PC-3 (cell line): ENCODE data around the gene PCDH20. TPM values are rescaled to one million over a fixed set of nuclear protein-coding genes. Genes with fewer than 3 reads are reported as not detected.

Experiments used
- ATAC-seq: fragments of 200-7000 bp; cut with Tn5 transposase; 2 replicates; pipeline ENCODE4 v1.9.1; 2020; ENCODE audit warnings: mild to moderate bottlenecking, moderate library complexity
- BruUV-seq: library from RNA; stranded (reverse); fragments of 400-500 nt; replicated peaks from 2 replicates; lab custom pipeline; 2021; lab: Mats Ljungman, UMichigan
- CTCF ChIA-PET: fragments of 300-600 bp; sonication (Branson Sonifier 250); formaldehyde crosslinking; loops from one replicate; lab custom pipeline; 2022; ENCODE audit warnings: antibody characterized with exemption; lab: Charles Lee
- POLR2A ChIA-PET: fragments of 300-600 bp; sonication (Branson Sonifier 250); formaldehyde crosslinking; loops from one replicate; lab custom pipeline; 2022; ENCODE audit warnings: antibody characterized with exemption; ENCODE audit not compliant: unreplicated experiment; lab: Charles Lee
- DNase-seq: peaks from one replicate; pipeline ENCODE4 v3.0.0-alpha.2; 2015
- H2AFZ ChIP-seq: fragments of 300-600 bp; sonication (generic); 2 replicates; pipeline ENCODE4 v1.6.0; 2016; ENCODE audit warnings: antibody characterized with exemption, low read length
- H3F3A ChIP-seq: fragments of 300-600 bp; sonication (generic); one replicate; pipeline ENCODE4 v1.6.0; 2017; ENCODE audit warnings: antibody characterized with exemption, low read length, control low read depth, mild to moderate bottlenecking; ENCODE audit not compliant: unreplicated experiment
- H3K27ac ChIP-seq: fragments of 300-600 bp; sonication (generic); 2 replicates; pipeline ENCODE4 v1.5.1; 2016; ENCODE audit warnings: mild to moderate bottlenecking, low read length
- H3K27me3 ChIP-seq: fragments of 300-600 bp; sonication (generic); 2 replicates; pipeline ENCODE4 v1.6.1; 2016; ENCODE audit warnings: low read length, mixed read lengths
- H3K36me3 ChIP-seq: fragments of 300-600 bp; sonication (generic); 2 replicates; pipeline ENCODE4 v1.6.1; 2016; ENCODE audit warnings: low read depth, mixed run types, low read length, mixed read lengths
- H3K4me1 ChIP-seq: fragments of 300-600 bp; sonication (generic); 2 replicates; pipeline ENCODE4 v1.5.1; 2016; ENCODE audit warnings: low read length; ENCODE audit not compliant: insufficient read depth
- H3K4me2 ChIP-seq: fragments of 300-600 bp; sonication (generic); 2 replicates; pipeline ENCODE4 v1.6.0; 2016; ENCODE audit warnings: low read length
- H3K4me3 ChIP-seq: fragments of 300-600 bp; sonication (generic); 2 replicates; pipeline ENCODE4 v1.5.1; 2016; ENCODE audit warnings: mild to moderate bottlenecking, low read length, mixed read lengths
- H3K79me2 ChIP-seq: fragments of 300-600 bp; sonication (generic); 2 replicates; pipeline ENCODE4 v1.6.1; 2017; ENCODE audit warnings: low read length, mixed read lengths
- H3K9ac ChIP-seq: fragments of 300-600 bp; sonication (generic); 2 replicates; pipeline ENCODE4 v1.6.0; 2016; ENCODE audit warnings: mild to moderate bottlenecking, low read length
- H3K9me2 ChIP-seq: fragments of 300-600 bp; sonication (generic); replicated peaks from 2 replicates; pipeline ENCODE4 v1.6.1; 2016; ENCODE audit warnings: mixed run types, low read length, mixed read lengths
- H3K9me3 ChIP-seq: fragments of 300-600 bp; sonication (generic); 2 replicates; pipeline ENCODE4 v1.6.1; 2016; ENCODE audit warnings: low read length, mixed read lengths
- H4K20me1 ChIP-seq: fragments of 300-600 bp; sonication (generic); 2 replicates; pipeline ENCODE4 v1.6.1; 2016; ENCODE audit warnings: low read length, mixed read lengths
- EZH2 ChIP-seq: fragments of 300-600 bp; sonication (generic); IDR thresholded peaks from one replicate; pipeline ENCODE4 v1.6.1; 2017; ENCODE audit warnings: antibody characterized with exemption, mild to moderate bottlenecking, low read length; ENCODE audit not compliant: unreplicated experiment
- EZH2phosphoT487 ChIP-seq: fragments of 300-600 bp; sonication (generic); IDR thresholded peaks from 2 replicates; pipeline ENCODE4 v1.6.1; 2018; ENCODE audit warnings: mild to moderate bottlenecking, antibody characterized with exemption, low read length, borderline replicate concordance
- intact Hi-C: fragments of 100-400 bp; cut with micrococcal nuclease; formaldehyde crosslinking; loops from 2 replicates; pipeline ENCODE4 v1.9.0; 2023
- total RNA-seq: library from RNA; depleted of rRNA; stranded (reverse); fragments of >200 nt; gene quantifications from 2 replicates; pipeline ENCODE4 v1.2.3, GENCODE V29; 2014
- TF ChIP-seq, protein P1 (sequence below): fragments of 300-600 bp; sonication (generic); conservative IDR thresholded peaks from 2 replicates; pipeline ENCODE4 v1.5.1; 2017; ENCODE audit warnings: antibody characterized with exemption, low read depth, mild to moderate bottlenecking, low read length

Gene PCDH20
- total RNA-seq, 1 experiment from 2014 or later, result 0.62 TPM

GRCh38 chr13:61396121-61396520 lies 19.5 kb downstream of the PCDH20 start:
- DNase-seq (no peak), ATAC-seq (no peak)
- ChIA-PET POLR2A (no interaction called here), CTCF (no interaction called here)
- no peaks in the 10 kb centered on the region for H3K36me3 ChIP-seq
- no peaks in the 10 kb centered on the region for H3K27me3 ChIP-seq
- H3K9ac ChIP-seq, result no peak overlapping the region
- TF ChIP-seq, protein P1, sequence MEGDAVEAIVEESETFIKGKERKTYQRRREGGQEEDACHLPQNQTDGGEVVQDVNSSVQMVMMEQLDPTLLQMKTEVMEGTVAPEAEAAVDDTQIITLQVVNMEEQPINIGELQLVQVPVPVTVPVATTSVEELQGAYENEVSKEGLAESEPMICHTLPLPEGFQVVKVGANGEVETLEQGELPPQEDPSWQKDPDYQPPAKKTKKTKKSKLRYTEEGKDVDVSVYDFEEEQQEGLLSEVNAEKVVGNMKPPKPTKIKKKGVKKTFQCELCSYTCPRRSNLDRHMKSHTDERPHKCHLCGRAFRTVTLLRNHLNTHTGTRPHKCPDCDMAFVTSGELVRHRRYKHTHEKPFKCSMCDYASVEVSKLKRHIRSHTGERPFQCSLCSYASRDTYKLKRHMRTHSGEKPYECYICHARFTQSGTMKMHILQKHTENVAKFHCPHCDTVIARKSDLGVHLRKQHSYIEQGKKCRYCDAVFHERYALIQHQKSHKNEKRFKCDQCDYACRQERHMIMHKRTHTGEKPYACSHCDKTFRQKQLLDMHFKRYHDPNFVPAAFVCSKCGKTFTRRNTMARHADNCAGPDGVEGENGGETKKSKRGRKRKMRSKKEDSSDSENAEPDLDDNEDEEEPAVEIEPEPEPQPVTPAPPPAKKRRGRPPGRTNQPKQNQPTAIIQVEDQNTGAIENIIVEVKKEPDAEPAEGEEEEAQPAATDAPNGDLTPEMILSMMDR, result no peak
- no peak for TF ChIP-seq EZH2
- no TSS peak for BruUV-seq
- intact Hi-C loops, result no loop called here
- H3K9me3 ChIP-seq, result no peaks in the 10 kb centered on the region
- no peak overlapping the region for H3K4me2 ChIP-seq
- H3K4me3 ChIP-seq, result no peak overlapping the region
- no peak overlapping the region for H2AFZ ChIP-seq
- no peaks in the 10 kb centered on the region for H3K9me2 ChIP-seq
- no peaks in the 10 kb centered on the region for H4K20me1 ChIP-seq
- no peak overlapping the region for H3K27ac ChIP-seq
- H3K4me1 ChIP-seq, result no peaks in the 10 kb centered on the region
- H3K79me2 ChIP-seq, result no peaks in the 10 kb centered on the region
- no peaks in the 10 kb centered on the region for H3F3A ChIP-seq

GRCh38 chr13:61391426-61391825 lies 24.2 kb downstream of the PCDH20 start:
- Histone ChIP-seq H3F3A (no peaks in the 10 kb centered on the region), H3K36me3 (no peaks in the 10 kb centered on the region), H2AFZ (no peak overlapping the region), H3K4me1 (no peaks in the 10 kb centered on the region), H3K4me2 (no peak overlapping the region), H3K79me2 (no peaks in the 10 kb centered on the region), H3K9me3 (no peaks in the 10 kb centered on the region), H3K27me3 (no peaks in the 10 kb centered on the region), H3K27ac (no peak overlapping the region), H3K9ac (no peak overlapping the region), H3K4me3 (no peak overlapping the region), H4K20me1 (no peaks in the 10 kb centered on the region), H3K9me2 (no peaks in the 10 kb centered on the region)
- TF ChIP-seq, protein P1, result no peak
- TF ChIP-seq EZH2 (no peak), EZH2phosphoT487 (no peak)
- POLR2A ChIA-PET, result no interaction called here
- intact Hi-C loops, result no loop called here
- CTCF ChIA-PET, result no interaction called here
- ATAC-seq (no peak), DNase-seq (no peak)
- no TSS peak for BruUV-seq

DNA sequence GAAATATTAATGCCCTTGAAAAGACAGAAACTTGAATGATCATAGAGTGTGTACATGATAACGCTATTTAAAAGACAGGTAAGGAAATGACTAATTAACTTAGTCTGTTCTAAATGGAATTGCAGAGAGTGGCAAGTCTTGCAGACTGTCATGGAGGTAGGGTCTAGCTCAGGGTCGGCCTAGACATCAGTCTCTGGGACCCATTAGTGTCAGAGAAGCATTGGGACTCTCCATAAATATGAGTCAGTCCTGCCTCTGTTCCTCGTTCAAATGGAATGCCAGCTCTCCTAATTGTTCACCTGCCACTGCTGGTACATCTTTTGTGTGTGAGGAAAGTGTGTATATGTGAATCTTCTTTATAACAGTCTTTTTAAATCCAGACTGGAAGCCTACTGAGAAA lies 28.0 kb downstream of the PCDH20 start:
- no peaks in the 10 kb centered on the region for H3K36me3 ChIP-seq
- TF ChIP-seq, protein P1, result no peak
- no peak for TF ChIP-seq EZH2phosphoT487
- no peak for TF ChIP-seq EZH2
- H3K27me3 ChIP-seq, result no peaks in the 10 kb centered on the region
- H3K27ac ChIP-seq, result no peak overlapping the region
- no peaks in the 10 kb centered on the region for H3K9me2 ChIP-seq
- H4K20me1 ChIP-seq, result no peaks in the 10 kb centered on the region
- DNase-seq (no peak), ATAC-seq (no peak)
- ChIA-PET POLR2A (no interaction called here), CTCF (no interaction called here)
- H3K4me2 ChIP-seq, result no peak overlapping the region
- no TSS peak for BruUV-seq
- no peaks in the 10 kb centered on the region for H3K9me3 ChIP-seq
- H3F3A ChIP-seq, result no peaks in the 10 kb centered on the region
- no peaks in the 10 kb centered on the region for H3K79me2 ChIP-seq
- no peaks in the 10 kb centered on the region for H3K4me1 ChIP-seq
- no peak overlapping the region for H2AFZ ChIP-seq
- H3K4me3 ChIP-seq, result no peak overlapping the region
- intact Hi-C loops, result no loop called here
- no peak overlapping the region for H3K9ac ChIP-seq
